K562 (cell line): ENCODE measurements around the gene BPI. TPM values are rescaled to one million over a fixed set of nuclear protein-coding genes. Genes with fewer than 3 reads are reported as not detected.

Experiments used
- ATAC-seq: fragments of 200-7000 bp; cut with Tn5 transposase; 3 replicates; pipeline ENCODE4 v1.9.1; 2020; ENCODE audit warnings: moderate library complexity
- BruUV-seq: library from RNA; stranded (reverse); fragments of 400-500 nt; replicated peaks from 2 replicates; lab custom pipeline; 2021; lab: Mats Ljungman, UMichigan
- CTCF ChIA-PET: fragments of 300-600 bp; formaldehyde crosslinking; extraction: SDS; loops from one replicate; lab custom pipeline; 2021; ENCODE audit warnings: low intra/inter-chr PET ratio; lab: Yijun Ruan, JAX
- POLR2A ChIA-PET: fragments of 300-600, 350-650 bp; sonication (Branson Sonifier 250); formaldehyde crosslinking; extraction: SDS; loops from one replicate; lab custom pipeline; 2021; ENCODE audit warnings: antibody characterized with exemption, inconsistent platforms; lab: Yijun Ruan, JAX
- DNase-seq, 4 experiments: peaks; one replicate each; pipeline versions ENCODE4 v3.0.0 to v3.0.0-alpha.2; 2011 to 2018; ENCODE audit warnings: low spot score in 3 of 4, mixed read lengths in 3 of 4; ENCODE audit errors: extremely low read depth in 1 of 4
- FAIRE-seq: peaks from 2 replicates; lab custom pipeline; 2011; peaks lifted over from hg19 to GRCh38; lab: Jason Lieb, UNC
- H2AFZ ChIP-seq: 2 replicates; pipeline ENCODE4 v1.6.0; 2011; ENCODE audit warnings: low read depth, low read length, control low read depth, inconsistent platforms
- H3K27ac ChIP-seq: fragments of 200-600 bp; 3 replicates; pipeline ENCODE4 v1.8.0; 2011; ENCODE audit warnings: low read depth, mild to moderate bottlenecking, control low read depth, inconsistent platforms, low read length, moderate library complexity, mixed read lengths; ENCODE audit errors: extremely low read depth
- H3K27me3 ChIP-seq, 2 experiments: fragments of 300-600 bp in 1 of 2; 2 replicates in 1 of 2; 3 replicates in 1 of 2; pipeline versions ENCODE4 v1.6.0 to v1.8.0; 2011; ENCODE audit warnings: inconsistent platforms in 2 of 2, low read length in 2 of 2, mild to moderate bottlenecking in 1 of 2, mixed read lengths in 1 of 2, moderate library complexity in 1 of 2; ENCODE audit not compliant: control insufficient read depth in 2 of 2, insufficient read depth in 2 of 2
- H3K36me3 ChIP-seq: fragments of 300-600 bp; 3 replicates; pipeline ENCODE4 v1.8.0; 2011; ENCODE audit warnings: mild to moderate bottlenecking, low read length, inconsistent platforms; ENCODE audit not compliant: control insufficient read depth, insufficient read depth
- H3K4me1 ChIP-seq, 2 experiments: fragments of 200-600 bp in 1 of 2; replicated peaks in 1 of 2; 2 replicates in 1 of 2; 3 replicates in 1 of 2; pipeline versions ENCODE4 v1.5.1 to v1.8.0; 2011; ENCODE audit warnings: inconsistent platforms in 2 of 2, low read length in 2 of 2, mild to moderate bottlenecking in 1 of 2, mixed read lengths in 1 of 2, moderate library complexity in 1 of 2; ENCODE audit not compliant: control insufficient read depth in 2 of 2, insufficient read depth in 2 of 2
- H3K4me2 ChIP-seq: 2 replicates; pipeline ENCODE4 v1.6.1; 2011; ENCODE audit warnings: low read length, control low read depth, inconsistent platforms, mixed read lengths; ENCODE audit not compliant: insufficient read depth
- H3K4me3 ChIP-seq: fragments of 200-600 bp; sonication (generic), shearing (Covaris generic); 2 replicates; pipeline ENCODE4 v1.5.1; 2016; ENCODE audit warnings: control low read depth, inconsistent platforms
- H3K79me2 ChIP-seq: fragments of 200-600 bp; 3 replicates; pipeline ENCODE4 v1.8.0; 2011; ENCODE audit warnings: low read length, inconsistent platforms; ENCODE audit not compliant: control insufficient read depth, insufficient read depth
- H3K9ac ChIP-seq, 2 experiments: 2 replicates each; pipeline versions ENCODE4 v1.6.0 to v1.6.1; 2011; ENCODE audit warnings: low read depth in 2 of 2, low read length in 2 of 2, control low read depth in 1 of 2, inconsistent platforms in 1 of 2, mild to moderate bottlenecking in 1 of 2, mixed read lengths in 1 of 2; ENCODE audit not compliant: insufficient read depth in 1 of 2
- H3K9me1 ChIP-seq: one replicate; pipeline ENCODE4 v1.6.0; 2011; ENCODE audit warnings: inconsistent platforms, mild to moderate bottlenecking, low read length, moderate library complexity; ENCODE audit not compliant: control insufficient read depth, insufficient read depth
- H3K9me3 ChIP-seq: replicated peaks from 2 replicates; pipeline ENCODE4 v1.5.1; 2011; ENCODE audit warnings: low read depth, low read length, inconsistent platforms; ENCODE audit not compliant: control insufficient read depth, insufficient read depth
- H4K20me1 ChIP-seq: replicated peaks from 2 replicates; pipeline ENCODE4 v1.6.1; 2011; ENCODE audit warnings: low read length, inconsistent platforms, mixed read lengths; ENCODE audit not compliant: control insufficient read depth, insufficient read depth
- BRD4 ChIP-seq: fragments of 200-600 bp; sonication (generic); IDR thresholded peaks from 2 replicates; pipeline ENCODE4 v1.6.1; 2017; ENCODE audit warnings: inconsistent platforms
- CBX5 ChIP-seq: IDR thresholded peaks from 2 replicates; pipeline ENCODE4 v1.6.1; 2014; ENCODE audit warnings: low read depth, borderline replicate concordance
- ESRRB ChIP-seq: fragments of 250-450 bp; sonication (Bioruptor Pico); IDR thresholded peaks from 2 replicates; pipeline ENCODE4 v1.5.0; 2020; ENCODE audit warnings: mild to moderate bottlenecking, moderate library complexity, borderline replicate concordance
- GTF2E2 ChIP-seq: fragments of 200-800 bp; sonication (Bioruptor generic); IDR thresholded peaks from 2 replicates; pipeline ENCODE4 v1.6.1; 2016; ENCODE audit warnings: missing genetic modification characterization, missing compliant biosample characterization
- RBM39 ChIP-seq: fragments of 200-400 bp; formaldehyde crosslinking; optimal IDR thresholded peaks from 2 replicates; pipeline ENCODE3; 2018; ENCODE audit warnings: low read depth, low read length
- RNF2 ChIP-seq: sonication (generic); IDR thresholded peaks from 2 replicates; pipeline ENCODE4 v1.6.1; 2016
- UBTF ChIP-seq, 2 experiments: IDR thresholded peaks; 2 replicates each; pipeline ENCODE4 v1.6.1; 2012; ENCODE audit warnings: improper control_type of control experiment in 2 of 2, low read depth in 2 of 2, low read length in 2 of 2, borderline replicate concordance in 1 of 2
- ZNF316 ChIP-seq: fragments of 450-650 bp; IDR thresholded peaks from 2 replicates; pipeline ENCODE4 v1.6.1; 2016
- ZNF76 ChIP-seq: fragments of 250-450 bp; sonication (Bioruptor Pico); IDR thresholded peaks from 2 replicates; pipeline ENCODE4 v1.4.0; 2020; ENCODE audit warnings: mild to moderate bottlenecking, moderate library complexity, borderline replicate concordance
- WGBS: fragments of 100-300 bp; shearing (Covaris generic); methylation state at CpG from one replicate; pipeline ENCODE4 v1.1.6; 2016; ENCODE audit warnings: low coverage, mixed read lengths; ENCODE audit not compliant: insufficient coverage; ENCODE audit errors: missing lambda C conversion rate; 5-methylcytosine and 5-hydroxymethylcytosine counted together
- in situ Hi-C: fragments of 300-500 bp; cut with MboI; formaldehyde crosslinking; loops from 4 replicates; pipeline ENCODE4 v1.15.0; 2018; ENCODE audit warnings: inconsistent platforms, mixed read lengths
- intact Hi-C: fragments of 100-400 bp; cut with micrococcal nuclease; formaldehyde crosslinking; loops from 2 replicates; pipeline ENCODE4 v1.14.2; 2022
- polyA plus RNA-seq, 8 experiments: library from polyadenylated mRNA; depleted of rRNA in 4 of 8; stranded (reverse) in 5 of 8; unstranded in 3 of 8; fragments of >200 nt; fragmentation: Nextera tagmentation in 2 of 8; fragmentation: Illumina TruSeq in 1 of 8; extraction: Ambion mirVana in 2 of 8; extraction: Trizol in 1 of 8; gene quantifications; 2 replicates each; pipeline versions ENCODE4 v1.2.1 to v1.2.3, GENCODE V29; 2011 to 2014; ENCODE audit warnings: inconsistent platforms in 1 of 8, missing spikeins in 1 of 8
- total RNA-seq, 7 experiments: library from RNA; depleted of rRNA in 6 of 7; stranded (reverse); fragments of >200 nt in 6 of 7; fragmentation: Illumina TruSeq in 2 of 7; extraction: Trizol in 2 of 7; gene quantifications; 2 replicates each; pipeline versions ENCODE4 v1.2.1 to v1.2.3, GENCODE V29; 2011 to 2021; ENCODE audit warnings: low replicate concordance in 1 of 7
- TF ChIP-seq, protein P1 (sequence below): sonication (generic); formaldehyde crosslinking; IDR thresholded peaks from 2 replicates; pipeline ENCODE4 v1.8.0; 2022; ENCODE audit warnings: missing genetic modification reagents, mild to moderate bottlenecking, moderate library complexity, borderline replicate concordance

The BPI gene
- total and polyA plus RNA-seq, 9 of the 15 experiments (the other 6 are each of a cell fraction or from before 2014, with no cell fraction given) = not detected

GRCh38 chr20:38354227-38354626 lies 50.3 kb downstream of the BPI start (continued):
- no peak for TF ChIP-seq UBTF (IDR thresholded peaks at IDR 0.05; ENCODE audit: borderline replicate concordance in 1 of 2, low read depth in 2 of 2, low read length in 2 of 2)
- TF ChIP-seq RBM39 = no peak
- no peak for TF ChIP-seq BRD4
- no peak for TF ChIP-seq ZNF316
- TF ChIP-seq GTF2E2 = no peak
- TF ChIP-seq, protein P1, sequence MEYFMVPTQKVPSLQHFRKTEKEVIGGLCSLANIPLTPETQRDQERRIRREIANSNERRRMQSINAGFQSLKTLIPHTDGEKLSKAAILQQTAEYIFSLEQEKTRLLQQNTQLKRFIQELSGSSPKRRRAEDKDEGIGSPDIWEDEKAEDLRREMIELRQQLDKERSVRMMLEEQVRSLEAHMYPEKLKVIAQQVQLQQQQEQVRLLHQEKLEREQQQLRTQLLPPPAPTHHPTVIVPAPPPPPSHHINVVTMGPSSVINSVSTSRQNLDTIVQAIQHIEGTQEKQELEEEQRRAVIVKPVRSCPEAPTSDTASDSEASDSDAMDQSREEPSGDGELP (CRISPR knock-in tag) = no peak

- Histone ChIP-seq H3K27me3 (0 out of 5 replicates have a peak, but pooled peaks cover 0 to 3% of the 10 kb centered on the region in 2 experiments), H2AFZ (no peak overlapping the region), H3K36me3 (no peaks in the 10 kb centered on the region)
- in situ Hi-C loops = no loop called here
- no peak for TF ChIP-seq ZNF316
- TF ChIP-seq ESRRB = no peak
- no peak for TF ChIP-seq ZNF76 (CRISPR knock-in tag)
- TF ChIP-seq CBX5 = no peak
- TF ChIP-seq RNF2 = no peak
- TF ChIP-seq, all 486 proteins: peak for 0
- DNase-seq (no peak), FAIRE-seq (no peak), ATAC-seq (no peak)
- Histone ChIP-seq H3K9ac (no peak overlapping the region), H3K27ac (no peak overlapping the region), H3K4me3 (no peak overlapping the region), H4K20me1 (no peaks in the 10 kb centered on the region), H3K9me1 (no peaks in the 10 kb centered on the region), H3K4me1 (peaks cover 19 to 32% of the 10 kb centered on the region in 2 experiments), H3K4me2 (no peak overlapping the region), H3K9me3 (no peaks in the 10 kb centered on the region), H3K79me2 (no peaks in the 10 kb centered on the region)
- 38% methylated on average over 16 of the region's 18 CpGs for WGBS
- BruUV-seq = no TSS peak
- intact Hi-C loops = no loop called here
- ChIA-PET POLR2A (interaction anchor here (0.6 kb wide), 2 partner anchors 13 to 53 kb away, joined by 3 to 4 read pairs; no protein-coding TSS in a partner anchor), CTCF (no interaction called here)
Observed at GRCh38 chr20:38355161-38356012, 51.4 kb downstream of the BPI start.
